Subcutaneous adipose tissue (tissue), 4 donors: ENCODE results near the gene SLC25A21. TPM values are rescaled to one million over a fixed set of nuclear protein-coding genes. Genes with fewer than 3 reads are reported as not detected.

Experiments
- CTCF ChIP-seq: fragments of 450-650 bp; IDR thresholded peaks from one replicate; pipeline ENCODE4 v1.5.1; 2016; ENCODE audit warnings: low read depth, mild to moderate bottlenecking, control low read depth, antibody characterized with exemption, moderate library complexity
- total RNA-seq, 4 donors: library from RNA; depleted of rRNA; stranded (reverse); fragments of >200 nt; gene quantifications; one replicate each; pipeline ENCODE4 v1.1.0, GENCODE V29; 2016

The SLC25A21 gene
- total RNA-seq, 4 donors from 2014 or later = 0.98 to 1.1 TPM; not detected in 2

- no peak for TF ChIP-seq CTCF
Observed at GRCh38 chr14:37063467-37064240, 108.8 kb downstream of the SLC25A21 start.

GRCh38 chr14:37062191-37062803 is 110.1 kb downstream of the SLC25A21 start:
- TF ChIP-seq CTCF = no peak

GRCh38 chr14:37061697-37062096 is 110.7 kb downstream of the SLC25A21 start:
- TF ChIP-seq CTCF = no peak

- TF ChIP-seq CTCF = no peak
Observed at GRCh38 chr14:37060496-37061260, 111.7 kb downstream of the SLC25A21 start.

- no peak for TF ChIP-seq CTCF
Observed at GRCh38 chr14:37057776-37058175, 114.6 kb downstream of the SLC25A21 start.

- TF ChIP-seq CTCF = no peak
Observed at GRCh38 chr14:37056473-37056872, 115.9 kb downstream of the SLC25A21 start.

GRCh38 chr14:37054869-37055268 is 117.5 kb downstream of the SLC25A21 start:
- TF ChIP-seq CTCF = no peak
